Measurements from ENCODE around the gene ADAM30.

- no peak for TF ChIP-seq CTCF (IDR thresholded peaks at IDR 0.05)
- no peak for TF ChIP-seq POLR2A (IDR thresholded peaks at IDR 0.05)
These were observed 22.9 kb downstream of the ADAM30 start for GRCh38 chr1:119873135-119874015.

All from heart left ventricle (tissue), 13 donors.